Natural killer cell treated with Interleukin-12 subunit alpha and Interleukin-12 subunit beta and Interleukin-15 and Interleukin-18, amount 100 ng/mL, for 72 hours (primary cell): ENCODE results near the gene ZNF547. TPM values are rescaled to one million over a fixed set of nuclear protein-coding genes. Genes with fewer than 3 reads are reported as not detected.

Source experiments
- ATAC-seq, 2 donors: fragments of 150-1000 bp; cut with Tn5 transposase in 1 of 2; sonication (Bioruptor Pico), chemical (Tn5 transposase) in 1 of 2; 2 replicates each; pipeline ENCODE4 v1.10.0; 2021
- DNase-seq: peaks from one replicate; pipeline ENCODE4 v3.0.0; 2022; ENCODE audit warnings: low spot score
- H3K27ac Mint-ChIP-seq, 2 donors: 1 replicate in 1 of 2; 2 replicates in 1 of 2; pipeline ENCODE4 v1.8.0; 2022; ENCODE audit warnings: mixed read lengths in 2 of 2, mild to moderate bottlenecking in 1 of 2, moderate library complexity in 1 of 2
- H3K27me3 Mint-ChIP-seq, 2 donors: 1 replicate in 1 of 2; 2 replicates in 1 of 2; pipeline ENCODE4 v1.8.0; 2022; ENCODE audit warnings: mixed read lengths in 2 of 2
- H3K36me3 Mint-ChIP-seq: one replicate; pipeline ENCODE4 v1.8.0; 2022; ENCODE audit warnings: mixed read lengths
- H3K4me1 Mint-ChIP-seq, 2 donors: 1 replicate in 1 of 2; 2 replicates in 1 of 2; pipeline ENCODE4 v1.8.0; 2022; ENCODE audit warnings: low read depth in 2 of 2, mixed read lengths in 2 of 2, mild to moderate bottlenecking in 1 of 2
- H3K4me3 Mint-ChIP-seq: one replicate; pipeline ENCODE4 v1.8.0; 2022; ENCODE audit warnings: mixed read lengths
- H3K9me3 Mint-ChIP-seq: 2 replicates; pipeline ENCODE4 v1.8.0; 2022; ENCODE audit warnings: mixed read lengths
- total RNA-seq, 2 donors: library from RNA; stranded (reverse); gene quantifications; one replicate each; pipeline ENCODE4 v1.2.3, GENCODE V29; 2022

Gene ZNF547
- total RNA-seq, 2 donors from 2014 or later, result 2.2 to 3.0 TPM

GRCh38 chr19:57382806-57383488 is 19.6 kb downstream of the ZNF547 start:
- ATAC-seq, result no peak
- DNase-seq, result no peak
- H3K9me3 Mint-ChIP-seq, result peaks cover 17% of the 10 kb centered on the region
- H3K36me3 Mint-ChIP-seq, result peaks cover 21% of the 10 kb centered on the region
- H3K27me3 Mint-ChIP-seq, result peaks cover 0 to 6% of the 10 kb centered on the region in 2 donors
- no peak overlapping the region for H3K4me3 Mint-ChIP-seq
- peaks cover 0 to 2% of the 10 kb centered on the region in 2 donors for H3K4me1 Mint-ChIP-seq
- H3K27ac Mint-ChIP-seq, result no peak overlapping the region

- Mint-ChIP-seq H3K4me3 (peak overlapping the region; percentile 89), H3K27me3 (no peaks in the 10 kb centered on the region), H3K4me1 (peaks cover 28 to 30% of the 10 kb centered on the region in 2 donors), H3K9me3 (peaks cover 5% of the 10 kb centered on the region), H3K27ac (peak overlapping the region; percentile 89 to 93), H3K36me3 (peaks cover 17% of the 10 kb centered on the region)
- no peak for ATAC-seq
- DNase-seq, result no peak
These were observed 25.9 kb downstream of the ZNF547 start for GRCh38 chr19:57389194-57389729.

- Mint-ChIP-seq H3K9me3 (peaks cover 5% of the 10 kb centered on the region), H3K4me3 (peak within 1 kb of the TSS; percentile 89), H3K36me3 (peaks cover 24% of the 10 kb centered on the region), H3K4me1 (peaks cover 33 to 35% of the 10 kb centered on the region in 2 donors), H3K27ac (peak within 1 kb of the TSS; percentile 89 to 93), H3K27me3 (no peaks in the 10 kb centered on the region)
- ATAC-seq (peak; percentile 99), DNase-seq (peak; percentile 98)
These were observed 26.6 kb downstream of the ZNF547 start, which contains the start of gene ZNF548 for GRCh38 chr19:57389730-57390598. ZNF548 (plus strand) TSS chr19:57389854; CDS start chr19:57390100, 246 bp downstream.

- Mint-ChIP-seq H3K9me3 (peaks cover 6% of the 10 kb centered on the region), H3K36me3 (peaks cover 55% of the 10 kb centered on the region), H3K4me1 (peaks cover 16 to 31% of the 10 kb centered on the region in 2 donors), H3K27ac (no peak overlapping the region), H3K4me3 (no peak overlapping the region), H3K27me3 (no peaks in the 10 kb centered on the region)
- DNase-seq (no peak), ATAC-seq (no peak)
These were observed 32.4 kb downstream of the ZNF547 start for GRCh38 chr19:57395710-57396109.

- DNase-seq, result no peak
- peaks cover 58% of the 10 kb centered on the region for H3K36me3 Mint-ChIP-seq
These were observed 35.5 kb downstream of the ZNF547 start for GRCh38 chr19:57398868-57399267.

GRCh38 chr19:57403737-57404563 is 40.6 kb downstream of the ZNF547 start:
- H3K36me3 Mint-ChIP-seq, result peaks cover 12% of the 10 kb centered on the region
- H3K9me3 Mint-ChIP-seq, result peaks cover 5% of the 10 kb centered on the region
- H3K4me3 Mint-ChIP-seq, result no peak overlapping the region
- no peaks in the 10 kb centered on the region for H3K27me3 Mint-ChIP-seq
- no peak overlapping the region for H3K27ac Mint-ChIP-seq
- H3K4me1 Mint-ChIP-seq, result peaks cover 7% of the 10 kb centered on the region in 2 donors
- DNase-seq (no peak), ATAC-seq (no peak)

More at GRCh38 chr19:57398868-57399267, 35.5 kb downstream of the ZNF547 start:
- Mint-ChIP-seq H3K9me3 (peaks cover 5% of the 10 kb centered on the region), H3K27ac (no peak overlapping the region), H3K4me3 (no peak overlapping the region), H3K27me3 (no peaks in the 10 kb centered on the region), H3K4me1 (peaks cover 9 to 20% of the 10 kb centered on the region in 2 donors)
- ATAC-seq, result no peak

GRCh38 chr19:57406516-57407123 is 43.3 kb downstream of the ZNF547 start:
- Mint-ChIP-seq H3K27me3 (no peaks in the 10 kb centered on the region), H3K9me3 (no peaks in the 10 kb centered on the region), H3K4me3 (no peak overlapping the region), H3K36me3 (no peaks in the 10 kb centered on the region), H3K4me1 (peaks cover 16 to 19% of the 10 kb centered on the region in 2 donors), H3K27ac (no peak overlapping the region)
- DNase-seq, result peak; percentile 65
- ATAC-seq, result peak in 1 of 2 donors; percentile 37

- Mint-ChIP-seq H3K9me3 (peaks cover 8% of the 10 kb centered on the region), H3K27ac (peak within 1 kb of the TSS; percentile 51 to 84), H3K4me3 (peak within 1 kb of the TSS; percentile 91), H3K27me3 (no peaks in the 10 kb centered on the region), H3K4me1 (peaks cover 34 to 35% of the 10 kb centered on the region in 2 donors), H3K36me3 (peaks cover 18% of the 10 kb centered on the region)
- DNase-seq (peak; percentile 94), ATAC-seq (peak; percentile 100)
These were observed 47.7 kb downstream of the ZNF547 start, which contains the start of gene ZNF17 for GRCh38 chr19:57410877-57411671. ZNF17 (plus strand) TSS chr19:57411161; CDS start chr19:57413616, 2,455 bp downstream.

- ATAC-seq (no peak), DNase-seq (no peak)
- Mint-ChIP-seq H3K27me3 (no peaks in the 10 kb centered on the region), H3K27ac (no peak overlapping the region), H3K4me3 (no peak overlapping the region), H3K36me3 (peaks cover 66% of the 10 kb centered on the region), H3K4me1 (peaks cover 12 to 14% of the 10 kb centered on the region in 2 donors), H3K9me3 (peaks cover 27% of the 10 kb centered on the region)
These were observed 56.1 kb downstream of the ZNF547 start for GRCh38 chr19:57419439-57419838.

GRCh38 chr19:57421037-57421436 is 57.7 kb downstream of the ZNF547 start:
- H3K9me3 Mint-ChIP-seq, result peaks cover 20% of the 10 kb centered on the region
- DNase-seq, result no peak
- ATAC-seq, result no peak
- H3K27ac Mint-ChIP-seq, result no peak overlapping the region
- H3K4me1 Mint-ChIP-seq, result peaks cover 2 to 5% of the 10 kb centered on the region in 2 donors
- no peaks in the 10 kb centered on the region for H3K27me3 Mint-ChIP-seq
- H3K36me3 Mint-ChIP-seq, result peaks cover 53% of the 10 kb centered on the region
- no peak overlapping the region for H3K4me3 Mint-ChIP-seq
